Measurements from ENCODE around the gene COL4A2.
"Not testable (repeated sequence)": the region's sequence is repeated elsewhere in the genome, so short reads cannot be mapped to it uniquely, and the experiment has no call there.

Gene COL4A2

GRCh38 chr13:110479648-110480047 lies 172.6 kb downstream of the COL4A2 start:
- no peak for DNase-seq

GRCh38 chr13:110480161-110480560 lies 173.1 kb downstream of the COL4A2 start:
- no peak for DNase-seq

GRCh38 chr13:110483386-110483968 lies 176.4 kb downstream of the COL4A2 start:
- no peak for DNase-seq

- no peak for DNase-seq
Observed at GRCh38 chr13:110484290-110485048, 177.4 kb downstream of the COL4A2 start.

- DNase-seq, result no peak
Observed at GRCh38 chr13:110485604-110486003, 178.5 kb downstream of the COL4A2 start.

GRCh38 chr13:110486061-110486715 lies 179.1 kb downstream of the COL4A2 start:
- no peak for DNase-seq

GRCh38 chr13:110486880-110487279 lies 179.8 kb downstream of the COL4A2 start:
- not testable (repeated sequence) for DNase-seq

- no peak for DNase-seq
Observed at GRCh38 chr13:110490009-110490770, 183.1 kb downstream of the COL4A2 start.

- no peak for DNase-seq
Observed at GRCh38 chr13:110491869-110492678, 185.0 kb downstream of the COL4A2 start.

- no peak for DNase-seq
Observed at GRCh38 chr13:110492679-110493593, 185.9 kb downstream of the COL4A2 start.

GRCh38 chr13:110493613-110494012 lies 186.5 kb downstream of the COL4A2 start:
- DNase-seq, result no peak

GRCh38 chr13:110495376-110495775 lies 188.3 kb downstream of the COL4A2 start:
- no peak for DNase-seq

- DNase-seq, result no peak
Observed at GRCh38 chr13:110495881-110496280, 188.8 kb downstream of the COL4A2 start.

- DNase-seq, result no peak
Observed at GRCh38 chr13:110496281-110496680, 189.2 kb downstream of the COL4A2 start.

GRCh38 chr13:110497003-110497402 lies 189.9 kb downstream of the COL4A2 start:
- DNase-seq, result no peak

- not testable (repeated sequence) for DNase-seq
Observed at GRCh38 chr13:110497896-110498295, 190.8 kb downstream of the COL4A2 start.

- no peak for DNase-seq
Observed at GRCh38 chr13:110498327-110498726, 191.2 kb downstream of the COL4A2 start.

- no peak for DNase-seq
Observed at GRCh38 chr13:110498765-110499164, 191.7 kb downstream of the COL4A2 start.

GRCh38 chr13:110499621-110500281 lies 192.7 kb downstream of the COL4A2 start:
- no peak for DNase-seq

GRCh38 chr13:110500341-110500740 lies 193.3 kb downstream of the COL4A2 start:
- no peak for DNase-seq

GRCh38 chr13:110501188-110501587 lies 194.1 kb downstream of the COL4A2 start:
- DNase-seq, result no peak
